ENCODE results near the gene ALDH3B1.

The ALDH3B1 gene

DNA sequence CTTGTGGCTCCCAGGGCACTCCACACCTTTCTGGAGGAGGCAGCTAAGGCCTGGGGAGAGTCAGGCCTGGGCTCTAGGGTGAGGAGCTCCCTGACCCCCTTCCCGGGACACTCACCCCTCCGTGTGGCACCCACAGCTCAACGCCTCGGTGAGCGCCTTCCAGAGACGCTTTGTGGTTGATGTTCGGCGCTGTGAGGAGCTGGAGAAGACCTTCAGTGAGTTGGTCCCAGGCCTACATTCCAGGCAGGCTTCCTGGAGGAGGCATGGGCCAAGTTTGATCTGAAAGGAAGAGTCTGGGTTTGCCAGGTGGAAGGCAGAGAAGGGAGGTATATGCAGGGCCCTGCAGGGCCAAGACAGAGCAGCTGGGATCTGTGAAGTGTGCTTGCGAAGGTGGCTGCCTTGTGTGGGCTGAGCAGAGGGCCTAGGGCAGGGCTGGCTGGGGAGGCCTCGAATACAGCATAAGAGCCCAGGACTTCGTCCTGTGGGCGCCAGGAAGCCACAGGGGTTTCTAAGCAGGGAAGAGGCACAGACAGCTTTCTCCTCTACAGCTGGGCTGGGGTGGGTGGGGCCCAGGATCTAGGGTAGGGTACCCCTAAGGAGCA lies 31.6 kb downstream of the ALDH3B1 start:
- in situ Hi-C loops (cut with HindIII; ENCODE audit: low sequenced_read_pairs): no loop called here
- no peak for DNase-seq (ENCODE audit: low read depth, low spot score)
- TF ChIP-seq CTCF (IDR thresholded peaks at IDR 0.05; ENCODE audit: low read depth, low read length): no peak
- no peak overlapping the region for H3K4me3 ChIP-seq (ENCODE audit: low read depth, low read length)

GRCh38 chr11:68042219-68043028 lies 32.3 kb downstream of the ALDH3B1 start:
- no peak for TF ChIP-seq CTCF (IDR thresholded peaks at IDR 0.05; ENCODE audit: low read depth, low read length)

GRCh38 chr11:68043029-68043348 lies 32.9 kb downstream of the ALDH3B1 start:
- in situ Hi-C loops (cut with HindIII; ENCODE audit: low sequenced_read_pairs): no loop called here
- TF ChIP-seq CTCF (IDR thresholded peaks at IDR 0.05; ENCODE audit: low read depth, low read length): no peak
- DNase-seq (ENCODE audit: low read depth, low spot score): no peak
- no peak overlapping the region for H3K4me3 ChIP-seq (ENCODE audit: low read depth, low read length)

More at GRCh38 chr11:68042219-68043028, 32.3 kb downstream of the ALDH3B1 start:
- no peak overlapping the region for H3K4me3 ChIP-seq (ENCODE audit: low read depth, low read length)
- in situ Hi-C loops (cut with HindIII; ENCODE audit: low sequenced_read_pairs): no loop called here
- DNase-seq (ENCODE audit: low read depth, low spot score): no peak

- peak; percentile 63 for DNase-seq (ENCODE audit: low read depth, low spot score)
- H3K4me3 ChIP-seq (ENCODE audit: low read depth, low read length): no peak overlapping the region
- TF ChIP-seq CTCF (IDR thresholded peaks at IDR 0.05; ENCODE audit: low read depth, low read length): no peak
- in situ Hi-C loops (cut with HindIII; ENCODE audit: low sequenced_read_pairs): no loop called here
These were observed 33.4 kb downstream of the ALDH3B1 start for GRCh38 chr11:68043349-68044144.

- H3K4me3 ChIP-seq (ENCODE audit: low read depth, low read length): no peak overlapping the region
- in situ Hi-C loops (cut with HindIII; ENCODE audit: low sequenced_read_pairs): no loop called here
- TF ChIP-seq CTCF (IDR thresholded peaks at IDR 0.05; ENCODE audit: low read depth, low read length): no peak
- no peak for DNase-seq (ENCODE audit: low read depth, low spot score)
These were observed 34.2 kb downstream of the ALDH3B1 start for GRCh38 chr11:68044145-68044813.

DNA sequence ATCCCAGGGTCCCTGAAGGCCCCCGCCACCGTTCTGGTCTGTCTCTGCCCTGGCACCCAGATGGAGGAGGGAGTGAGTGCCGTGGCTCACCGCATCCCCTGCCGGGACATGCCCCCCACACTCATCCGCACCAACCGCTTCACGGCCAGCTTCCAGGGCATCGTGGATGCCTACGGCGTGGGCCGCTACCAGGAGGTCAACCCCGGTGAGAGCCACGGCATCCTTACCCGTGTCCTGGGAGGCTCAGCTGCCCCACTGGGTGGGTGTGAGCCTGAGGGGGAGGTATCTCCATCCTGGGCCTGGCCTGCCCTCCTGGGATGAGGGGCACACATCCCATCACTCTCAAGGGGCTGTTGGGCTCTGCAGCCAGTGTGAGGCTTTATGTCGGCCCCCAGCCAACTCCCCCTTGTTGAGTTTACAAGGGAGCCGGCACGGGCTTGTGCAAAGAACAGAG lies 34.8 kb downstream of the ALDH3B1 start:
- TF ChIP-seq CTCF (IDR thresholded peaks at IDR 0.05; ENCODE audit: low read depth, low read length): no peak
- no peak for DNase-seq (ENCODE audit: low read depth, low spot score)
- in situ Hi-C loops (cut with HindIII; ENCODE audit: low sequenced_read_pairs): no loop called here
- H3K4me3 ChIP-seq (ENCODE audit: low read depth, low read length): no peak overlapping the region
